ENCODE results near the gene ADGRF4.

The ADGRF4 gene

GRCh38 chr6:47686411-47686810 is 12.0 kb upstream of the ADGRF4 start:
- no peak for DNase-seq

GRCh38 chr6:47687432-47687831 is 10.9 kb upstream of the ADGRF4 start:
- DNase-seq: no peak

GRCh38 chr6:47690214-47690613 is 8.2 kb upstream of the ADGRF4 start:
- DNase-seq: no peak

DNA sequence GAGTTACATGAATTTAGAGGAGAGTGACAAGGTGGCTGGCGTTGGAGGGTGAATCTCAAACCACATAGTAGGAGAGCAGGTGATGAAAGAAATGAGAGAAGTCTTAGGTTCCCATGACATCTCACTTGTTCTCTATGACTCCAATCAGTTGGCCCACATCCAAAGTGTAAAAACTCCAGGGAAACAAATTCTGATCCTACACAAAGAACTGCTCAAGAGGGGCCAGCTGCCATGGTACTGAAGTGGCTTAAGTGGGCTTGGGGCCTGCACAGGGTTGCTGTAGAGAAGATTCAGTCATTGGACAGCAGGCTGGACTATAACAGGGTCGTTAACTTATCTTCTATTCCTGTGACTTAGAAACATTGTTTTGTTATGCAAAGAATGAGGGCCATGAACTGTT is 7.6 kb upstream of the ADGRF4 start:
- no peak for DNase-seq

- no peak for DNase-seq
Observed at GRCh38 chr6:47697925-47698324, 455 bp upstream of the ADGRF4 start.

DNA sequence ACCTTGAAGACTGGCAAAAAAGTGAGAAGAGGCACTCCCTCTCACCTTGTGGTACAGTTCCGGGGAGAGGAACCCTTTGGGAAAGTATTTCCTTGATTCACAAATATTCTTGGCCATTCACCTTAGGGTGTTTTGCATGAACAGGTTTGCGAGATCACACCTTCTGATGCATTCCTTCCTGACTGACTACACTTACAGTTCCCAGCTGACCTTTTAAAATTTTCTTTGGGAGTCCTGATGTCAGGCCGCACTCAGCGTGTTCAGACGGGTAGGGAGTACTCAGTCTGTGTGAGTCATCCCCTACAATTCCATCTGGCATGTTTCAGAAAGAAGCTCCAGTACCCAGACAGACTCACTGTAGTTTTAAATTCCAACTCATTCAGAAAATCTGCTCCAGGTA is 1.7 kb downstream of the ADGRF4 start:
- DNase-seq: no peak

DNA sequence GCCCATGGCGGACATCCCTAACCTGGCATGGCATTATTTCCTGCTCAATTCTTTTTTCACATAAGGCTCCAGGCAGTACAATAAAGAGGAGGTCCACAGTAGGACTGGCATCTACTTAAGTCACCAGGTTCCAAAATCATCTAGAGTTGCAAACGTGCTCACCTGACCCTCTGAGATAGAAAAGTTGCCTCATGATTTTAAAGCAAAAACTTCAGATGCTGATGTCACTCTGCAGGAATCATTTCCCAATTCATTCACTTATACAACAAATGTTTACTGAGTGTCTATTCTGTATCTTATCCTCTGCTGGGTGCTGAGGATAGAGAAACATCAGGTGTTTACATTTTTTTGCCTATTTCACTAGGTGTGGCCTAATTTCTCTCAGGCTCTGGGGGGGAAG is 2.2 kb downstream of the ADGRF4 start:
- DNase-seq: no peak

DNA sequence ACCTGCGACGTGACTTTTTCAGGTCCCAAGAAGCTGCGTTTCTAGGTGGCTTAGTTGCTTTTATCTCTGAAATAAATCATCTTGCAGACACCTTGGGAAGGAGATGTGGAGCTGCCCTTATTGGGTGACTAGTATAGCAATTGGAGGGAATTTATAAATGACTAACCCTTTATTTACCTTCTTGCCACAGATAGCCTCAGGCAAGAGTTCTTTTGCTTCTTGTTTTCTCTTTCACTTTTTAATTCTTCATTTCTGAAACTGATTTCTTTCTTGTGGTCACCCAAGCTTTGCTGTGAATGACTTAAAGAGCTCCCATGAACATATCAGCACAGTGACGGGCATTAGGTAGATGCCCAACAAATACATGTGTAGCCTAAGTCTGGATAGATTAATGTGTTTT is 3.0 kb downstream of the ADGRF4 start:
- DNase-seq: no peak

DNA sequence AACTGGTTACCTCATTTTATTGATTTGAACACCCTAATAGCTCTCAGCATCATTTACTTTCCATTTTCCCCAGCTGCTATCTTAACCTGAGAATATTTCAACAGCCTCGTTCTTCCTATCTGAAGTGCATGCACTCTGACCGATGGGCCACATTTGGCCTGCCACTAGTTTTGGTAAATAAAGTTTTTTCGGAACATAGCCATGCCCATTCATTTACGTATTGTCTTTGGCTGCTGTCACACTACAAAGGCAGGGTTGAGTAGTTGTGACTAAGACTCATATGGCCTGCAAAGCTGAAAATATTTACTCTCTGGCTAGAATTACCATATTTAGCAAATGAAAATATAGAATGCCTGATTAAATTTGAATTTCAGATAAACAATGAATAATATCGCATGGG is 10.8 kb downstream of the ADGRF4 start:
- no peak for DNase-seq

DNA sequence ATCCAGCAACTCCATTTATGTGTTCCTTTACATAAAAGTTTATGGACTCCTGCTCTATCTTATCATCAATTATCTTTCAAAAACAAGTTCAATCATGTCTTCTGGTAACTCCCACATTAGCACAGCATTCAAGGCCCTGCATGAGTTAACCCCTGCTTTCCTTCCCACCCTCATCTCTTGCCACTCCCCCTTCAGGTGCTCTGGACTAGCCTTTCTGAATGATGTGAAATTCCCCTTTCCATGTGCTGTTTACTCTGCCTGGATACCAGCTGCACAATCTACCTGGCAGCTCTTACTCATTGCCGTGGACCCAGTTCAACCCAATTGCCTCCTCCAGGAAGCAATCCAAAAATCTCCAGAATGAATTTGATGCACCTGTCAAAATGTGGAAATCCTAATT is 11.9 kb downstream of the ADGRF4 start:
- DNase-seq: no peak

- DNase-seq: no peak
Observed at GRCh38 chr6:47713200-47713599, 14.8 kb downstream of the ADGRF4 start.

DNA sequence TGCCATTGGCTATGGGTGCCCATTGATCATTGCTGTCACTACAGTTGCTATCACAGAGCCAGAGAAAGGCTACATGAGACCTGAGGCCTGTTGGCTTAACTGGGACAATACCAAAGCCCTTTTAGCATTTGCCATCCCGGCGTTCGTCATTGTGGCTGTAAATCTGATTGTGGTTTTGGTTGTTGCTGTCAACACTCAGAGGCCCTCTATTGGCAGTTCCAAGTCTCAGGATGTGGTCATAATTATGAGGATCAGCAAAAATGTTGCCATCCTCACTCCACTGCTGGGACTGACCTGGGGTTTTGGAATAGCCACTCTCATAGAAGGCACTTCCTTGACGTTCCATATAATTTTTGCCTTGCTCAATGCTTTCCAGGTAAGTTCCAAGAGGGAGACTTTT is 16.4 kb downstream of the ADGRF4 start:
- no peak for DNase-seq

DNA sequence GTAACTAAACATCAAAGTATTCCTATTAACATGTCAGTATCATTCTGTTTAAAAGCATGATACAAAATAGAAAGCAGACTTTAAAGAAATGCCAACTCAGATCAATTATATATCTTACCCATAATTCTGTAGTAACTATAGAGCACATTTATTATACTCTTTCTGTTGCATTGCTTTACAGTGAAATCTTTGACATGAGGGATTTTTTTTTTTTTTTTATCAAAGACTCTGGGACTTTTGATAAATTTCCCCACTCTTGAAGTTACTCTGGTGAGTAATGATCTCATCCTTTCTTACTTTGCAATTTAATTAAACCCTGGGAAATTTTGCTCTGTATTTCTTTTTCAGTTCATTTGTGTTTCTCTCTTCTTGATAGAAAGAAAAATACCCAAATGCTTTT is 17.4 kb downstream of the ADGRF4 start:
- DNase-seq: peak in 2 of 3 donors; percentile 14 to 49

- no peak for DNase-seq
Observed at GRCh38 chr6:47716207-47716606, 17.8 kb downstream of the ADGRF4 start.

GRCh38 chr6:47718571-47718970 is 20.2 kb downstream of the ADGRF4 start:
- no peak for DNase-seq

- DNase-seq: no peak
Observed at GRCh38 chr6:47721189-47721588, 22.8 kb downstream of the ADGRF4 start.

GRCh38 chr6:47722194-47722593 is 23.8 kb downstream of the ADGRF4 start:
- no peak for DNase-seq

GRCh38 chr6:47724300-47724699 is 25.9 kb downstream of the ADGRF4 start:
- DNase-seq: no peak

- no peak for DNase-seq
Observed at GRCh38 chr6:47727391-47727790, 29.0 kb downstream of the ADGRF4 start.

- DNase-seq: no peak
Observed at GRCh38 chr6:47729019-47729418, 30.6 kb downstream of the ADGRF4 start.

DNA sequence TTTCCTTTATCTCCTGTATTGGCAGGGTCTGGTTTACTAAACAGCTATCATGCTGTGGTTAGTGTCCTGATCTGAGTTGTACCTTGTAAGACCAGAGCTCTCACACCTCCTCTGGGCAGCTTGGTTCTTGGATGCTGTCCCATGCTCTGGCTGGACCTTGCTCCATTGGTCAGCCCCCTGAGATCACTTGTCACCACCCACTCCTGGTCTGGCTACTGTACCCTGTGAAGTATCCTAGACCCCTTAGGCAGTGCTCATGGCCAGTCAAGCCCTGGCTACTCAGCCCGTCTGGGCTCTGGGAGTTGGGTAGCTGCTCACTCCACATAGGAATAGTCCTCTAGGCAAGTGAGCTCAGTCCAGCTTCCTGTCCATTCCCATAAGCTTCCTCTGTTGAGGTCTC is 31.1 kb downstream of the ADGRF4 start:
- DNase-seq: no peak

- DNase-seq: peak; percentile 41 to 55 (median 47)
Observed at GRCh38 chr6:47733879-47734558, 35.6 kb downstream of the ADGRF4 start.

DNA sequence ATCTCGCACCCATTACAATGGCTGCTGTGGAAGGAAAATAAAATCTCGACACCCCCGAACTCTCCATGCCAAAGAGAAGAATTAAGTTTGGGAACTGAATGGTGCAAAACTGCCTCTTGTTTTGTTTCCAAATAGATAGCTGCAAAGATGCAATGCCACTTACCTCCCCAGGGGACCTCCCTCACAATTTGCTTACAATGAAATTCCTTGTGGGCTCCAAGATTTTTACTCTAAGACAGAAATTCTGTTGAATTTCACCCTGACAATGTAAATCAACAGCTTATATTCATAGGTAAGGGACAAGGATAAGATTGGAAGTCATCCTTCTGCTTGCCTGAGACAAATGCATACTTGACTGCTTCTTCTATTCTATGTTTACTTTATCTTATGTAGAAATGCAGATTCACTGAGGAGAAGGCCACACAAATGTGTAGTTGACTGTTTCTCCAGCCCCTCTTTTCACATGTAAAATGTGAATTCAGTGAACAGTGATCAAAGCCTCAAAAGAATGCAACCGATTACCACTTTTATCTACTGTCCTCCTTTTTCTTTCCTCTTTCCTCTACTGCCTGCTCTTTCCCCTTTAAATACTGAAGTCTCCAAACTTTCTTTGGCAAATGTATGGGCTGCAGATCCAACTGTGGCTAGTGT is 36.6 kb downstream of the ADGRF4 start:
- no peak for DNase-seq

DNA sequence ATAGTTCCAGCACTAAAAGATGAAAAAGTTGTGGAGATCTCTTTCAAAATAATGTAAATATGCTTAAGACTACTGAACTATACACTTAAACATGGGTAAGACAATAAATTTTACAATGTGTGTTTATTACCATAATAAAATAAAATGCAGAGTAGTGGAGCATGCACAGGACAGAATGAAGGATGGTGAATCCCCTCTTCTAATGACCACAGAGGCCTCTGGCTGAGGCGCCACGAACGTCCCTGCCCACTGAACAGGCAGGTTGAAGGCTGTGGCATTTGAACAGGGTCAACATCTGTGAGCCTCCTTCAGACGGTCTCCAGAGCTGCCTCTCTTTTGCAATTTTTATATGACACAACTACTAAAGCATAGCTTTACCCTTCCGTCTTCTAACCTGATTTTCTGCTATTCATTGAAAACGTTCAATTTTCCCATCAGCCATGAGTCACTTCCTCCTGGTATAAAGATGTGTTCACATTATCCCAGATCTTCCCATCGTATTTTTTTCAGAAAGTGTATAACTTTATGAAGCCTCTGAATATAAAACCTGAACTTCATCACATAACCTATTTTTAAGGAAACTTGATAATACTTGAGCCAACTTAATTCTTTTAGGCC is 37.8 kb downstream of the ADGRF4 start:
- DNase-seq: no peak

DNA sequence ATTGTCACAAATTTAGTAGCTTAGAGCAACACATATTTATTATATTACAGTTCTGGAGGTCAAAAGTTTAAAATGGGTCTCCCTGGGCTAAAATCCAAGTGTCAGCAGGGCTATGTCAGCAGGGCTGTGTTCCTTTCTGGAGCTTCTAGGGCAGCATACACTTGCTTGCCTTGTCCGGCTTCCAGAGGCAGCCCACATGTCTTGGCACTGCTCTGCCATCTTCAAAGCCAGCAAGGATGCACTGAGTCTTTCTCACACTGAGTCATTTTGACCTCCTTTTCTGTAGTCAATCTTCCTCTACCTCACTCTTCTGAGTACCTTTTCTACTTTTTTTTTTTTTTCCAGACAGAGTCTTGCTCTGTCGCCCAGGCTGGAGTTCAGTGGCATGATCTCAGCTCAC is 39.0 kb downstream of the ADGRF4 start:
- no peak for DNase-seq
